ENCODE data around the gene ZNF831.

Gene ZNF831

DNA sequence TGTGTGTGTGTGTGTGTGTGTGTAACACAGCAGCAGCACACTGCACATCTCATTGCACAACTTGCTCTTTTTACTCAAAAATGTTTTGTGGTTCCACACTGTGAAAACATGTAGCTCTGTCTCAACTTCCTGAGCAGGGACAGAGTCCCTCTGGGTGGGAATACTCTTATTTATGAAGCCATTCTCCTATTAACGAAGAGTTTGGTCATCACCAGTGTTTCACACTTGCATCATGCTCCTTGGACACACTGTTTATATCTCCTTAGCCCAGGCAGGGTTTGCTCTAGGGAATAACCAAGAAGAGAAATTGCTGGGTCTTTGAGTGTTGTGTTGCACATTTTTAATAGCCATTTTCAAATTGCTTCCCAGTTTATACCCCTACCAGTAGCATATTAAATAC lies 53.6 kb downstream of the ZNF831 start:
- no peak for DNase-seq

- DNase-seq, result no peak
Observed at GRCh38 chr20:59217794-59218280, 54.2 kb downstream of the ZNF831 start.

GRCh38 chr20:59219211-59219610 lies 55.6 kb downstream of the ZNF831 start:
- DNase-seq, result no peak

GRCh38 chr20:59220161-59220560 lies 56.5 kb downstream of the ZNF831 start:
- DNase-seq, result no peak

DNA sequence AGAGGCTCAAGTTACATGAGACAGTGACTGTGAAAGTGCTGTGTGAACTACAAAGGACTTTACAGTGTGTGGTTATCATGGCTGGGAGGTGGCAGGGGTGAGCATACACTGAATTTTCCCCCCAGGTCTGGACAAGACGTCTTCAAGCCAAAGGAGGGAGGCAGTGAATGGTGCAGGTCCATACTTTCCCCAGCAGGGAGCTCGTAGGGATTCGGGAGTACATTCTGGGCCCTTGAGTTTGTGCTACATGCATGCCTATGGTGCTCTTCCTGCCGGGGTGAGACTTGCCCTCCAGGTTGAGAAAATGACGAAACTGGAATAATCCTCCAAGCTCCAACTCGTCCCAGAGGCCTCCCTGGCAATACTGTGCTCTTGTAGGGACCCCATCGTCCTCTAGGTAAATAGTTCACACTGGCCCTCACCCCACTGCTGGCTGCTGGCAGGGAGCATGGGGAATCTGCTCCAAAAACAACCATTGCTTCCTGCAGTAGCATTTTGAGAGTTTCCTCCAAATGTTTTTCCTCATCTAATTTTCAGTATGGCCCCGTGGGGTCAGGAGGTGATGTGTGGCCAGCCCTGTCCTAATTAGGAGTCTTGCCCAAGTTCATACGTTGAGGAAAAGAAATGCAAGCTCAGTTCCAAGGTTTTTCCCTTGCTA lies 57.6 kb downstream of the ZNF831 start:
- no peak for DNase-seq

- DNase-seq, result no peak
Observed at GRCh38 chr20:59221707-59222252, 58.2 kb downstream of the ZNF831 start.

- peak; percentile 44 to 88 for DNase-seq
Observed at GRCh38 chr20:59222253-59223181, 58.9 kb downstream of the ZNF831 start.

DNA sequence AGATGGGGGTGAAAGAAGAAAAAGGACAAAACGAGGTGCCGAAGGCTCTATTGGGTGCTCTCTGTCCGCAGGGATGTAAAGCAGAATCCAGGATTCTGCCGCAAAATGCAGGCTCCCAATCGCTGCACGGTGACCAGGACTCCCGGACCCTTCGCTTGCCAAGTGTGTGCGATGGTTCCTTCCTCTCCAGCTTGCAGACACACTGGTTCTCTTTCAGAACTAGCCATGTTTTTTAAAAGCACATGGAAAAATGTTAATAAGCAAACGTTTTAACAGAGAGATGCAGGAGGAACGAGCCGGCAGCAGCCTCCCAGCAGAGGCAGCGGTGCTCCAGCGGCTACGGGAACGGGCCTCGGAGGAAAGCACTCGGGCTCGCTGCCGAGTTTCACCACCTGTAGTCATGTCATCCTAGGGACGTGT lies 59.6 kb downstream of the ZNF831 start:
- no peak for DNase-seq

DNA sequence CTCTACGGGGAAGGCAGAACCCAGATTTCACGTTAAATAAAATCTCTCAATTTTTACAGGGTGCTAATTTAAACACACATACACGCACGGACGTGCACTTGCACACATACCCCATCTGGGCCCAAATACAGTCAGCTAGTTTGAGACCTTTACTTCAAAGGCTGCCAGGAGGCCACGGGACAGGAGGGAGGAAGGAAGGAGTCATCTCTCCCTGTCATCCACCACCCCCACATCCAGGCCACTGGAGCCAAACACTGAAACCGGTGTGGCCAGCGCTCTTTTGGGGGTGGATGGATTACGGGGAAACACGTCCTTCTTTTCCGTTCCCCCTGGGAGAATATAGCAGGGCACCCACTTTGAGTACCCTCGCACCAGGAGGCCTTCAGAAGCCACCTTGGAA lies 60.1 kb downstream of the ZNF831 start:
- no peak for DNase-seq

GRCh38 chr20:59224236-59224635 lies 60.6 kb downstream of the ZNF831 start:
- no peak for DNase-seq

DNA sequence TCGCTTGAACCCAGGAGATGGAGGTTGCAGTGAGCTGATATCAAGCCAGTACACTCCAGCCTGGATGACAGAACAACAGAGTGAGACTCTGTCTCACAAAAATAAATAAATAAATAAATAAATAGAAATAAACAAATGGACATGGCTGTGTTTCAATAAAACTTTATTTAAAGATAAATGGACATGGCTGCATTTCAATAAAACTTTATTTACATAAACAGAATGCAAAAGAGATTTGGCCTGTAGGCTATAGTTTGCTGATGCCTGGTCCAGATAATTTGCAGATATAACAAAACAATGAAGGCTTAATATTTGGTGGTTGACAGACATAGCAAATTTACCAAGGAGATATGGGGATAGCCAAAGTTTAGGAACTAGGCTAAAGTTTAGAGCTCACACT lies 66.8 kb downstream of the ZNF831 start:
- DNase-seq, result no peak

DNA sequence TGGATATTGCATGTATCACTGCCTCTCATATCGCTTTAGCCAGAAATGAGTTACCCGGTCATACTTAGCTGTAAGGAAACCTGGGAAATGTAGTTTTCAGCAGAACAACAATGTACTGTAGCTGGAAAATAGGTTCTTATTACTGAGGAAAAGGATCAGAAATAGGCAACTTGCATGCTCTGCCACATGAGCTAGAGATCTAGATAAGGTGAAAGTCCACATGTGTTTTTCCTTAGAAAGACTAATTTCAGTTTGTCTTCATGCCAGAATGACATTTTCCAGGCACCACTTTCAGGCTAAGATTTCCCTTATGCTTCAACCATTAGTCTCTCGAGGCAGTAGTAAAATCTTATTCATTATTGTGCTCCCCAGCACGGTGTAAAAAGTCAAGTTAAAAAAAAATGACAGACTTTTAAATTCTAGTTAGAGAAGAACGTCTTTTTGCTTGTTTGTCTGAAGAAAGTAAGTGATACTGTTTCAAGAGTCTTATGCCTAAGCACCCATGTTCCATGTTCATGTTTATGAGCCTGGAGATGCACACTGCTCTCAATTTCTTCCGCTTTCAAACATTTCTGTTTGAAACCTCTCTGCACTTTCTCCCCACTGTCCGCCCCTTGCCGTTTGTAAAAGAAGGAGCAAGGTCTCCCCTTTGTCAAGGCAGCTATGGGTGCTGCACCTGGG lies 67.6 kb downstream of the ZNF831 start:
- DNase-seq, result no peak

DNA sequence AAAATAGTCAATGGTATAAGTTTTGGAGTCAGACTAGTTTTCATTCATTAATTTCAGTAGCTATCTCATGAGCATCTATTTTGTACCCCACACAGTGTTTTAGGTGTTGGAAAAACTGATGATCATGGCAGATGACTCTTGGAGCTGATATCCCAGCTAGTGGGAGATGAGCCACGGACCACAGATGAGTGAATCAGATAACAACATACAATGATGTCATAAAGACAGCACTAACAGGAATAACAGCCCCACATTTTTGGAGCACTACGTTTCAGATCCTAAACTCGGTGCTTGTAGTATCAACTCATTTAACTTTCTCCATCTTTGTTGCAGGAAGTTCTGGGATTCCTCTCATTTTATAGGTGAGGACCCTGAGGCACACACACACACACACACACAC lies 69.0 kb downstream of the ZNF831 start:
- no peak for DNase-seq

GRCh38 chr20:59235226-59235625 lies 71.6 kb downstream of the ZNF831 start:
- DNase-seq, result no peak

DNA sequence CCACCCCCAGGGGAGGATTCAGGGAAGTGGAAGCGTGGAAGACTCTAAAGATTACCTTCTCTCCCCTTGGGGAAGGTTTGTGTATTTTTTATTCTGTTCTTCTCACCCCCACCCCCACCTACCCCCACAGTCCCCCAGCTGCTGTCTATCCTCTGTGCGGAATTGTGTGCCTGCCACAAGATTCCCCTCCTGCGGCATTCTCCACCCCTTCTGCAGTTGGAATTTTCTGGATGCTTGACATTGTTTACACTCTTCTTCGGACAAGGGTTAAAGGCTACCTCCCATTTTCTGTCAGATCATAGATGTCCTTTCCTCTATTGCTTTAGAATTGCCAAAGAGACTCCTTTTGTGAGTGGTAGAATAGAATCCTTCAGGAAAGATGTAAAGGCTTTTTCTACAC lies 76.4 kb downstream of the ZNF831 start:
- no peak for DNase-seq

DNA sequence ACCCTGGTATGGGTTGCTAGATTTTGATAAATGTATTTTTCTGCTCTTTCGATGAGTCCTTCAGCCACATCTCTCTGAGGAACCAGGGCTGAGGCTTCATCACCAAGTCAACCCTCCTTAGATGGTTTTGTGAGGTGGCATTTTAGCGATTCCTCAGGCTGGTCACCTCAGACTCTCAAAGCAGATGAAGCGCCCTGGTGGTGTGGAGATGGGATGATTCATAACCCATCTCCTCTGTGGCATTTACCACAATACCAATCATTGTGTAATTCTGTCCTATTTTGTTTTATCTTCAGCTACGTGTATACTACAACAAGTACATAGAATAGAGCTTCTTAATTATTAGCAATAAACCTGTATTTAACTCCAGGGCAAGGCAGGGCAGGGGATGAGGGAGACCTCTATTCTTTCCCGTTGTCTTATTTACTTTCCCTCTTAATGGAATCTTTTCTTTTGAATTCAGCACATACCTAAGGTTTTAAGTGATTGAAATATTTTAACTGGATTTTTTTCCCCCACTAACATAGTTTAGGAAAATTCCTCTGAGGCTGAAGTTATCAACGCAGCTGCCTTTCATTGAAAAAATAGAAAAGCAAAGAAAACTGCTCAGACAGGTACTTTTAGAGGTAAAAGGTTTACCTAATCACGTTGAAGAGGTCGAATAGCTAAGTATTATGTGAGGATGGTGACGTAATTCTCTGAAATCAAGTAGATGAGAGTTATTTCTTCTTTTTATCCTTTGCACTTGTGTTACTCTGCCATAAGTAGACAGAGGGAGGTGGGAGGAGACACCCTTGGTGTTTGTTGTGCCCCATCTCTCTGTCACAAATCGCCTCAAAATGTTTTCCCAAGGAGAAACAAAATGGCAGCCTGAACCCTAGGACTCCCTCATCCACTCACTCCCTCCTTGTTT lies 79.3 kb downstream of the ZNF831 start:
- DNase-seq, result no peak

DNA sequence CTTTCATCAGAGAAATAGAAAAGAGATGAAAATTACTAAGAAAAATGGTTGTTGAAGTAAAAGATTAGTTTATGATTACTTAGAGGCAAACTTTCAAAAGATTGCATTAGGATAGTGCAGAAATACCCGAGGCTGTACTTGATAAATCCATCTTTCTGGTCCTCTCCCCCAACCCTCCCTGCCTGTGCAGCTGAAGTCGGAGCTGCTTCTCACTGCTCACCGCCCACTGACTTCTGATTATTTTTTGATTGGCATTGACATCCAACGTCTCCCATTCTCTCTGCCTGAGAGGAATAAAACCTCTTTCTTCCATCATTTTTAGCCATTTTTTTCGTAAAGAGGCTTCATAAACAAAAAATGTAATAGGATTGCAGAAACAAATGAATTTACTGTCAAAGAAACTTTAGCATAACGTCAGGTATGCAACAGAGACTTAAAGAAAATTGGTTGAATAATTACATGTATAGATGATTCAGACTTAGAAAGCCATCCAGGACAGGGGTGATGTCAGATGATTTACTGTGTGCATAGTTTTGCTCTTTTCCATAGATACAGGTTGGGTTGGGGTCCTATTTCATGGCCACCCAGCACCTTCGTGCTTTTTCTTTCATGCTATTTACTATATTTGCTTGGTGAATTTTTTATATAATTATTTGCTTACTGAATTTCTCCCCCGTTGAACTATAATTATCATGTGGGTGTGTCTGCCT lies 83.2 kb downstream of the ZNF831 start:
- no peak for DNase-seq

DNA sequence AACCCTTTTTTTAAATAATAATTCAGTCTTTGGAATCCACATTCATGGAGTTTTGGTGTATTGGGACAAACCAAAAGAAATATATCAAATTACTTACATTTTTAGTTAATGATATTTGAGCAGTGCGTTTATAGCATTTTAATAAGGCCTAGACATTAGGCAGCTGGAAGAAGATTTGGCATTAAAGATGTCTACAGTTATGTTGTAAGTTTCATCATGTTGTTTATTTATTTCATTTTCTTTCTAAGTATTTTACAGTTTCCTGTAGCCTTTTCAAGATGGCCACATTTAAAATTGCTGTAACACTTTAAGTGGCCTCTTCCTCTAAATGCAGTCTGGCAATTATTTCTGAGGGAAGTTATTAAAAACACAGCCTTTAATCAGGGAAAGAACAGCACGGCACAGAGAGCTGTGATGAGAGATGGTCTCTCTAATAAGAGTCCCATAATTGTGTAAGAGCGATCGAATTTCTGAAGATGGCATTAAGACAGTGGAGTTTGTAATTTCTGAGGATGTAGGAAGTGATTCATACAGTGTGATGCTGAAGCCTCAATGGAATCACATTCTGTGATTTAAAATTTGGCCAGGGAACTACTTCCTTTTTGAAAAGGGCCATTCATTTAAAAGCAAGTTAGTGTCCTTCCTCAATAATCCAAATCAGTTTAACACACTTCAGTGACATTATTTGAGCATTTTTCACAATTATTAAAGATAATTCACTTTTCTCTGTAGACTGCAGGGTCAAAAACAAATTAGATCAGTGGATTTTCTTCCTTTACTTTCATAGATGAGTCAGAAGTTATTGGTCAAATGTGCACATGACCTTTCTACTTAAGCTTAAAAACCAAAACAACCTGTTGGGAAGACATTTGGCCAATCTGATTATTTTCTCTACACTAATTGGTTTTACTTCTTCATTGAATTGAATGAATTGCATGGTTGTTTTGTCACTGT lies 84.4 kb downstream of the ZNF831 start:
- peak in 1 of 2 donors; percentile 36 for DNase-seq

- DNase-seq, result no peak
Observed at GRCh38 chr20:59250293-59250692, 86.7 kb downstream of the ZNF831 start.

- no peak for DNase-seq
Observed at GRCh38 chr20:59253325-59253724, 89.7 kb downstream of the ZNF831 start.

All from inflammatory macrophage treated with lipopolysaccharide for 1 hour (primary cell).